NOMO-1 (cell line): ENCODE results near the gene WBP2.
"Not testable (repeated sequence)": the region's sequence is repeated elsewhere in the genome, so short reads cannot be mapped to it uniquely, and the experiment has no call there.

Source experiments
- DNase-seq, 2 experiments: peaks; one replicate each; lab custom pipeline; 2025; ENCODE audit not compliant: unreplicated experiment in 2 of 2; lab: John Stamatoyannopoulos, UW

The WBP2 gene

DNA sequence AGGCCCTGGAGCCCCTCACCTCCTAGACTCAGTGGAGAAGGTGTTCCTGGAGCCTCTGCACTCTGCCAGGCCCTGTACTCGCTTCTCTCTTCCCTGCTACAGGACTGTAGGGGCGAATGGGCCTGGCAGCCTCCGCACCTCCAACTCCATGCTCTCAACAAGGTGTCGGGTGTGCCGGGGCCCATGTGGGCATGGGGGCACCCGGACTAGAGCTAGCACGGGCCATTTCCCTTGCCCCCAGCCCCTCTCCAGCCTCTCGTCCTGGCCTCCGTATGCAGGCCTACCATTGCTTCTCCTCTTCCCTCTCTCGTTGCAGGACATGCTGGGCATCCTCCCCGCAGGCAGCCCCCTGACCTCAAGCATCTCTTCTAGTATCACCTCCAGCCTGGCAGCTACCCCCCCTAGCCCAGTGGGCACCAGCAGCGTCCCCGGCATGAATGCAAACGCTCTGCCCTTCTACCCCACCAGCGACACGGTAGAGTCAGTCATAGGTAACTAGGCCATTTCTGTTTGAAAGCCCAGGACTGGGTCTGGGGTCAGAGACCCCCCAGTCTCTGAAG, 36.7 kb downstream of the WBP2 start:
- no peak for DNase-seq

DNA sequence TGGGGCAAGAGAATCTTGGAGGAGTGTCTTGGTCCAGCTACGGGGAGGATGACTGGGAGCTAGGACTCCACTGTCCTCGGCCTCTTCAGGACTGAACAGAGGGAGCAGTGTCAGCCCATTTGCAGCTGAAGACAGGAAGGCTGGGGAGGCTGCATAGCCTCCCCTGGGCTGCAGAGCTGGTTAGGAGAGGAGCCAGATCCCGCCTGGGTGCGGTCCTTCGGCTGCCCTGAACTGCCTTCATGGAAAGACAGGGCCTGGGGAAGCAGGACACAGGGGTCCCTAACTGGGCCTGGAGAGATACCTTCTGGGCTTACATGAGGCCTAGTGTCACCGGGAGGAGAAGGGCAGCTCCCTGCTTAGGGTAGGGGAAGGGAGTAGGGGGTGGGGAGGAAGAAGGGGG, 37.6 kb downstream of the WBP2 start:
- no peak for DNase-seq

DNA sequence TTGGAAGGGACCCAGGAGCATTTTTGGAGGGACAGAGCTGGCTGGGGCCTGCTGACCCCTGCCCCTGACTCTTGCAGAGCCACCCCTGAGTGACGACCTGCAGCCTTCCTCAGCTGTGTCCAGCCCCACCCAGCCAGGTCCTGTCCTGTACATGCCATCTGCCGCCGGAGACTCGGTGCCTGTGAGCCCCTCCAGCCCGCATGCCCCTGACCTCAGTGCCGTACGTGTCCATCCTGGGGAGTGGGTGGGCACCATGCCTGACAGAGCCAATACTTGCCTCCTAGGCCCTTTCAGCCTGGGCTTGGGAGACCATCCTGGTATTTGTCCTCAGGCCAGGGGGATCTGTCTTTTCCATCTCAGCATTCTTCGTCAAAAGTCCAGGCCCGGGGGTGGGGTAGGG, 38.4 kb downstream of the WBP2 start:
- DNase-seq, result no peak

DNA sequence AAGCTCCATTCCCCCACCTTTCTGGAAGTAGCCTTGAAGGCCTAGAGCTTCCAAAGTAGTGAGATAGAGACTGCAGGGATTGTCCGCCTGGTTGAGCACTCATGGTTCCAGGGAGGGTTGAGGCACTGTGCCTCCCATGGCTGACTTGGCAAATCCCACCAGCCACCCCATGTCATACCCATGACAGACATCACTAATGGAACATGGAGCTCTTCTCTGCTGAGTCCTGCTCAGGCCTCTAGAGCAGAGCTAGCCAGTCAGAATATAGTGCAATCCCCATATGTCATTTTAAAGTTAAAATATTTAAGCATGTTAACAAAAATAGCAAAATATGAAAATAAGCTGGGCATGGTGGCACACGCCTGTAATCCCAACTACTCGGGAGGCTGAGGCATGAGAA, 39.7 kb downstream of the WBP2 start:
- DNase-seq, result no peak

DNA sequence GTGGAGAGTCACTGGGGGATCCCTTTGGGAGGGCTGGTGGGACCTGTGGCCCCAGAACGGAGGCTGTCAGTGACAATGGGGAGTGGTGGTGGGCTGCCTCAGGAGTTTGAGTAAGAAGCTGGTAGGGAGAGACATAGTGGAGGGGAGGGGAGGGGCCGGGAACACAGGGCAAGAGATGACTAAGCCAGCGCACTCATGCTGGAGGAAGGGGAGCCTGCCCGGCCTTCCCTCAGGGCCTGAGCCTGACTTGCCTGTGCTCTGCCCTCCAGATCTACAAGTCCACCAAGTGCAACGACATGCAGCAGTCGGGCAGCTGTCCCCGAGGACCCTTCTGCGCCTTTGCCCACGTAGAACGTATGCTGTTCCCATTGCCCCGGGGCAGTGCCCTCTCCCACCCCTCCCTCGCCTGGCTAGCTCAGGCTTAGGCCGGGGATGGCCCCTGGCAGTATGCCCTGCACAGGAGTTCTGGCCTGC, 40.2 kb downstream of the WBP2 start:
- DNase-seq, result no peak

DNA sequence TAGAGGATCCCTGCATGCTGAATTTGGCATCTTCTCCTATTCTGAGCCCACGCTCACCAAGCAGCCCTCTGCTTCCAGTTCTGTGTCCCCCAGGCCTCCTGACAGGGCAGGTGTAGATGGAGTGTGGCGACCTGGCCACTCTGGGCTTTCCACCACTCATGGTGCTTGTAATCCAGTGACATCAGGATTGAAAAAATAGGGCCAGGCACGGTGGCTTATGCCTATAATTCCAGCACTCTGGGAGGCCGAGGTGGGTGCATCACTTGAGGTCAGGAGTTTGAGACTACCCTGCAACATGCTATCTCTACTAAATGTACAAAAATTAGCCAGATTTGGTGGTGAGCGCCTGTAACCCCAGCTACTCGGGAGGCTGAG, 41.1 kb downstream of the WBP2 start:
- DNase-seq, result no peak

DNA sequence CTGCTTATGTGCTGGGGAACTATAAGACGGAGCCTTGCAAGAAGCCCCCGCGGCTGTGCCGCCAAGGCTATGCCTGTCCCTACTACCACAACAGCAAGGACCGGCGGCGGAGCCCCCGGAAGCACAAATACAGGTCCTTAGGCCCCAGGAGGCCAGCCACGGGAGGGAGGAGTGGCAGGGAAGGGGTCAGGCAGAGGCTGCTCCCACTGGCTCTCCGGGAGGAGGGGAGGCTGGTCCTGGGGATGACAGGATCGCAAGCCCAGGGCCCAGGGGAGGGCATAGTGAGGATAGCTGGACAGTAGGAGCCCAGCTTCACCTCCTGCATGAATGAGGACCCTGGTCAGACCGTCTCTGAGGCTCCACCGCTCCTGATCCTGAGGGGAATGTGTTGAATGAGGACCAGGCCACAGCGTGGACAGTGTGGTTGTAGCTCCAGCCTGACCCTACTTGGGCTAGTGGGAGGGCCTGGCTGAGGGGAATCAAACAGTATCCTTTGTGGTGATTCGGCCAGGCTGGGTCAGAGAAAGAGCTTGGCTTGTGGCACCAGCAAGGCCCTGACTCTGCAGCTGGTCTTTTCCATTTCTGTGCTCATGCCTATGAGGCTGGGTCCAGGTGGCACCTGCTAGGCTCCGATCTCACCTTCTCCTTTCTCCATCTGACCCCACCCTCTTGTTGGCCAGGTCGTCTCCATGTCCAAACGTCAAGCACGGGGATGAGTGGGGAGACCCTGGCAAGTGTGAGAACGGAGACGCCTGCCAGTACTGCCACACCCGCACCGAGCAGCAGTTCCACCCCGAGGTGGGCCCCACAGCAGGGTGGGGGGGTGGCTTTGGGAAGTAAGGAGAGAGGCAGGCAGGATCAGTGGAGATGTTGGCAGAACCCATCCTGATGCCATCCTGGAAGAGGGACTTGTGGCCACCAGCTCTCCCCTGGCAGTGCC, 41.8 kb downstream of the WBP2 start:
- DNase-seq, result no peak

DNA sequence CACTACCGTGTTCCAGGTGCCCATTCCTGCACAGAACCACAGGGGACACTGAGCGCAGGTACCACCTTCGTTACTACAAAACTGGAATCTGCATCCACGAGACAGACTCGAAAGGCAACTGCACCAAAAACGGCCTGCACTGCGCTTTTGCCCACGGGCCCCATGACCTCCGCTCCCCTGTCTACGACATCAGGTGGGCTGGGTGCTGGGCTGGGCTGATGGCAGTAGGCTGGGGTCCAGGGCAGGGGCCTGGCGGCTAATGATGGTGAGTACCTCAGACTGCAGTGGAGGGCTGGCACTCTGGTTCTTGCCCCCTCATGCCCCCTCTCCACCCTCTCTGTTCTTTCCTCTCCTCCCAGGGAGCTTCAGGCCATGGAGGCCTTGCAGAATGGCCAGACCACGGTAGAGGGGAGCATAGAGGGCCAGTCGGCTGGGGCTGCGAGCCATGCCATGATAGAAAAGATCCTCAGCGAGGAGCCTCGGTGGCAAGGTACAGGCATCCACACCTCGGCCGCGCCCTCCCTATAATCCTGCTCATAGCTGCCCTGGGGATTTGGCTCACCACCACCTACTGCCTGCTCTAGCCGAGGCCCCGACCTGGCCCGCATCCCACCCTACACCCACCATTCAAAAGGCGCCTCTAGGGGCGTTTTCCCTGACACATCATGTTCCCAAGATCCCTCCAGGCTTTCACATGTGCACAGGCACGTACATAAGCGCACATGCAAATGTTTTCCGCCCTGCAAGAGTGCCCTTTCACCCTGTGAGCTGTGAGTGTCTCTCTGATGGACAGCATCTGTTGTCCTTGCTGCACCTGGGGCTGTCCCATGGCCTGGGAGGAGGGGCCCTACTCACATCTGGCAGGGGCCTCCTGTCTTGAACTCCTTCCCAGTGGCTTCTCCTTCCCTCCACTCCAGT, 42.8 kb downstream of the WBP2 start:
- no peak for DNase-seq

DNA sequence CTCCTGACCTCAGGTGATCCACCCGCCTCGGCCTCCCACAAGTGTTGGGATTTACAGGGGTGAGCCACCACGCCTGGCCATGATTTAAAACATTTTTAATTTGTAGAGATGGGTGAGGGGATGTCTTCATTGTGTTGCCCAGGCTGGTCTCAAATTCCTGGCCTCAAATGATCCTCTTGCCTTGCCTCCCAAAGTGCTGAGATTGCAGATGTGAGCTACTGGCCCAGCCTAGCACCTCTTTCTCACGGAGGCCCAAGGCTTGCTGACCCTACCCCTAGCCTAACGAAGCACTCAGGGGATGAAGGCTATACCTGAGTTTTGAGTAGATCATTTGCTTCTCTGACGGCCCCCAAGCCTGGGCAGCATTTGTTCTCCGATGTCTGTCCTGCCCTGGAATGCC, 44.0 kb downstream of the WBP2 start:
- DNase-seq, result no peak

DNA sequence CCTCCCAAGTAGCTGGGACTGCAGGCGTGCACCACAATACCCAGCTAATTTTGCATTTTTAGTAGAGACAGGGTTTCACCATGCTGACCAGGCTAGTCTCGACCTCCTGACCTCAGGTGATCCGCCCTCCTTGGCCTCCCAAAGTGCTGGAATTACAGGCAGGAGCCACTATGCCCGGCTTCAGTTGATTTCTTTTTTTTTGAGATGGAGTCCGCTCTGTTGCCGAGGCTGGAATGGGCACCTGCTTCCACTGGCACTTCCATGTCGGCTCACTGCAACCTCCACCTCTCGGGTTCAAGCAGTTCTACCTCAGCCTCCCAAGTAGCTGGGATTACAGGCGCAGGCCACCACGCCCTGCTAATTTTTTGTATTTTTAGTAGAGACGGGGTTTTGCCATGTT, 44.4 kb downstream of the WBP2 start:
- not testable (repeated sequence) for DNase-seq

DNA sequence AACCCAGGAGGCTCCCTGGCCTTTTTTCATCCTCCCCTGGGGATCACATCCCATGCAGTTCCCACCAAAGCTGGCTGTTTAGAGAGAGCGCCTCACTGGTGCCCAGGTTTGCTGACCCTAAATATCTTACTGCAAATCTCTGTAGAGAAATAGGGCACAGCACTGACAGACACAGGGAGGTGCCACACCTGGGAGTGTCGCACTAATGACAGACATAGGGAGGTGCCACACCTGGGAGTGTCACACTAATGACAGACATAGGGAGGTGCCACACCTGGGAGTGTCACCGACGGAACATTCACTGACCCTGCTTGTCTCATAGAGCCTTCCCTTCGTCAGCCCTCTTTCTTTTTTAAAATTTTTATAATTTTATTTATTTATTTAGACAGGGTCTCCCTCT, 44.9 kb downstream of the WBP2 start:
- no peak for DNase-seq

DNA sequence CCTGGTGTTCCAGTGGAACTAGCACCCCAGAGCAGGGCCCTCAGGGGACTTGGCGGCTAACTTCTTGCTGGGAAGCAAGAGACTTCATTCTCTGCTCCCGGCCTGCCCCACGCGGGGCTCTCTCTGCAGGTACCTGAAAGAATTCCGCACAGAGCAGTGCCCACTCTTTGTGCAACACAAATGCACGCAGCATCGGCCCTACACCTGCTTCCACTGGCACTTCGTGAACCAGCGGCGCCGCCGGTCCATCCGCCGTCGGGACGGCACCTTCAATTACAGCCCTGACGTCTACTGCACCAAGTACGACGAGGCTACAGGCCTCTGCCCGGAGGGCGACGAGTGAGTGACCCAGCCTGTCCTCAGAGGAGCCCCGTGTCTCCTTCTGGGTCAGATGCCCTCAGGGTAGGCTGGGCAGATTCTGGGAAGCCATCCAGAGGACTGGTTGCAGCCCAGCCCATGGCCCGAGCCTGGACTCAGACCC, 45.5 kb downstream of the WBP2 start:
- no peak for DNase-seq

DNA sequence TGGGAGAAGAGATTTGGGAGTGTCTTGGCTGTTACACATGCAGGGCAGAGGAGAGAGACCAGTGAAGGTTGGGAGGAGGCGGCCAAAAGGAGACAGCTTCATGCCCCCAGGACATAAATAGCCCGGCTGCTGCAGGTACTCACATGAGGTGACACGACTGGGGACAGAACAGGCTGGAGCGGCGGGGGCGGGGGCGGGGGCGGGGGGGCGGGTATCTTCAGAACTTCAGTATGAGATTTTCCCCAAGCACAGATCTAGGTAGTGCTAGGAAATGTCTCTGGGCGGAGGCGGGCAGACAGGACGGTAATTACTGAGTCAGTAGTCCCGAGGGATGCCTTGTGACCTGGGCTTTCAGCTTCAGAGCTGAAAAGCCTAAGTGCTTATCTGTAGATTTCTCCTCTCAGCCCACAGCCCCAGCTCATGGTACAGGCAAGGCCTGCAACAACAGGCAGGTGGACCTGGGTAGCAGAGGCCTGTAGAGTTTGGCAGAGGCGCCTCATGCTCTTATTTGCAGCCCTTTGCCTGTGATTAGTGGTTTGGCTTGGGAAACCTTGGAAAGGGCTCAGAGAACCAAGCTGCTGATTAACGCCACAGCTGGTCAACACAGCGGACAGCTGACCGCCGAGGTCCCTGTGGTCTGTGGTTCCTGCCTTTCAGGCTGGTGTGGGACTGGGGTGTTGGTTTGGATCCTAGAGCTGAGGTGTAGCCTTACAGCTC, 46.1 kb downstream of the WBP2 start:
- DNase-seq, result no peak

DNA sequence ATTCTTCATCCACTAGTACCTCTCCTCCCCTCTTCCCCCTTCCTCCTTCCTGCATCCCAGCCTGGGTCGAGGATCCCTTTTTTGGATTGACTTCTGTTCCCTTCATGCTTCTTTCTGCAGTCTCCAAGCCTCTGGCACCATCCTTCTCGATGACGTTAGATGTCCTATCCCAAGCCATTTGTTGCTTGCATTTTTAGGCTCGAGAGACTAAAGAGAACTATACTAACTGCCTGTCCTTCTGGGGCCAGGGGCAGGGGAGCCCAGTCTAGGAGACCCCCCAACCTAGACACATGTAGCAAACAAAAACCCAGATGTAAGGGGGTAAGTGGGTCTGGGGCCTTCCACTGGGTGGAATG, 46.6 kb downstream of the WBP2 start:
- DNase-seq, result no peak

DNA sequence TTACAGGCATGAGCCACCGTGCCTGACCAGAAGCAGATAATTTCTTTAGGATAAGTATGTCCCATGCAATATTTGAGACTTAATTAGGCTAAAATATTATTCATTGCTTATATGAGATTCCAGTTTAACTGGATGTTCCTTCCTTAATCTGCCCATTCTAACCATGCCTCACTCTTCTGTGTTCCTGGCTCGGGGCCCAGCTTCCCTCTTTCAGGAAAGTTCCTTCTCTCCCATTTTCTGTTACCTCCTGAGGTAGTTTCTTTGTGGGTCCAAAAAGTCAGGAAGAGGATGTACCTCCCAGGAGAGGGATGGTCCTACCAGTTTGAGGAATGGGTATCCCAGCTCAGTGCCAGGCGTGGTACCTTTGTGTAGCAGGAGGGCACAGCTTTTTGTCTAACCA, 47.3 kb downstream of the WBP2 start:
- DNase-seq, result no peak

DNA sequence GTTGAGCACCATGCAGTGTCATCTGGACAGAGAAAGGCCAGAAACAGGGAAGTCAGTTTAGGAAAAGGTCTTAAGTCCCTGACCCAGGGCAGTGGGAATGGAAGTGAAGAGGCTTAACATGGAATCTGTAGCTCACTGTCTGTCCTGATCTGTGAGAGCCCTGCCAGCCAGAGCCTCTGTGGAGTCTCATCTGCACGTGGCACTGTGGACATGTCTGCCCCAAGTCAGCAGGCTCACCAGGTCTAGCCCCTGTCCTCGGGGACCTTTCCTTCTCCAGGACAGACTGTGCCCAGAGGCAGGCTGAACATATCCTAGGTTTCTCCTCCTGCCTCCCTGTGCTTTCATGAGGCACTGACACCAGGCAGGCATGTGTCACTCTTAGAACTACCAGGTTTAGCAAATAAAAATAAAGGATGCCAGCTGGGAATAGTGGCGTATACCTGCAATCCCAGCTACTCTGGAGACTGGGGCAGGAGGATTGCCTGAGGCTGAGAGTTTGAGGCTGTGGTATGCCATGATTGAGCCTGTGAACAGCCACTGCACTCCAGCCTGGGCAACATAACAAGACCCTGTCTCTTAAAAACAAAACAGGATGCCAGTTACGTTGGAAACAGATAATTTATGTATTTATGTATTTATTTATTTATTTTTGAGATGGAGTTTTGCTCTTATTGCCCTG, 48.2 kb downstream of the WBP2 start:
- no peak for DNase-seq

DNA sequence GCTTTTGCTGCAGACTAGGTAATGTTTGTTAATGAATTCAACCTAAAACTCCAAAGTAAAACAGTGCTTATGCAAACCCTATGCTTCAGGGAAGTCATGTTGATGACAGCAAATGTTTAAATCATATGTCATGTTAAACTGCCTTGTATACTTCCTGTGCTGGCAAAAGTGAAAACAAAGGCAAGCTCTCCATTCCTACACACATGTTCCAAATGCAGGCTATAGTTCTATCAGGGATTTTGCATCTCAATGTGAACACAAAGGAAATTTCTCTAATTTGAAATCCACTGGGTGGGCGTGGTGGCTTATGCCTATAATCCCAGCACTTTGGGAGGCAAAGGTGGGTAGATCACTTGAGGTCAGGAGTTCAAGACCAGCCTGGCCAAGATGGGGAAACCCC, 51.3 kb downstream of the WBP2 start:
- DNase-seq, result no peak

DNA sequence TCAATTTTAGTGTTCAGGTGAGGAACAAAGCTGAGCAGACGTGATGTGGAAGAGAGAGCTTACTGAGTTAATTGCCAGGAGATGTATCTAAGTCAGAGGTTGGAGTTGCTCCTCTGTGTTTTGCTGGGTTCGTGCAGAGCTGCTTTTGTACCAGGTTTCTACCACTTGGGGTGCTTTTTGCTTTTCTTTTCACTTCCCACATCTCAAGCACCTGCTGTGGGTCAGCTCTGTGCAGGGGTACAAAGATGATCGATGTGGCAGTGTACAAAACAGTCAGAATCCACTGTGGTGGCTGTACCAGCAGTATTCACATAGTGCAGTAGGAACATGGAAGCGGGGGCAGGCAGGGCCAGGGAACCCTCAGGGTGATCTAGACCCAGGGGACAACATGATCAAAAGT, 55.7 kb downstream of the WBP2 start:
- no peak for DNase-seq

DNA sequence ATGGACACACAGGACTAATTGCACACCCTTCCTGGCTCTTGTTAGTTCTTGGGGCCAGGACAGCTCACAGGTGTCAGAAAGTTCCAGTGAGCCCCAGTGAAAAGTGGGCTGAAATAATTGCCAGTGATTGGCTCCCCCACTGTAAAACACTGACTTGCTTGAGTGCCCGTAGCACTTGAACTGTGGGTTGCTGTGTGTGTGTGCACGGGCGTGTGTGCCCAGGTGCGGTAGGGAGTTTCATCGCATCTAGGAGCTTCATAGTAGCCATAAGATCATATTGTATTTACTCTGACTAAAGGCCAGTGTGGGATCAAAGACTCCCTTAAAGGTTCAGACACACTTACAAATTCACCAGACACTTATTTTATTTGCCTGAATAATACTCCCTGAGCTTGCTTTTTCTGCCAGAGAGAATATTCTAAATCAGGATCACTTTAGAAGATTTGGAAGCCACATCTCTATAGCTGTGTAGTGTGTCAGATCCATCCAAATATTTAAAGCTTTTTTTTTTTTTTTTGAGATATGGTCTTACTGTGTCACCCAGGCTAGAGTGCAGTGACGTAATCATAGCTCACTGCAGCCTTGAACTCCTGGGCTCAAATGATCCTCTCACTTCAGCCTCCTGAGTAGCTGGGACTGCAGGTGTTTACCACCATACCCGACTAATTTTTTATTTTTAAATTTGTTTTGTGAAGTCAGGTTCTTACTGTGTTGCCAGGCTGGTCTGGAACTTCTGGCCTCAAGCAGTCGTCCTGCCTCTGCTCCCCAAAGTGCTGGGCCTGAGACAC, 59.1 kb downstream of the WBP2 start:
- no peak for DNase-seq
